Naive thymus-derived CD8-positive, alpha-beta T cell (primary cell): ENCODE results near the gene TMC7. TPM values are rescaled to one million over a fixed set of nuclear protein-coding genes. Genes with fewer than 3 reads are reported as not detected.
"Not testable (repeated sequence)": the region's sequence is repeated elsewhere in the genome, so short reads cannot be mapped to it uniquely, and the experiment has no call there.

Experiments
- ATAC-seq, 2 donors: fragments of 150-1000 bp; cut with Tn5 transposase in 1 of 2; sonication (Bioruptor Pico), chemical (Tn5 transposase) in 1 of 2; 1 replicate in 1 of 2; 2 replicates in 1 of 2; pipeline ENCODE4 v1.10.0; 2021; ENCODE audit warnings: mild to moderate bottlenecking in 2 of 2, moderate library complexity in 2 of 2
- POLR2A ChIA-PET: fragments of 350-600 bp; sonication (Branson Sonifier 250); formaldehyde crosslinking; loops from one replicate; lab custom pipeline; 2021; ENCODE audit warnings: antibody characterized with exemption; lab: Charles Lee
- DNase-seq, 10 donors: peaks; one replicate each; pipeline versions ENCODE4 v3.0.0 to v3.0.0-alpha.2; 2020 to 2022
- H3K27ac Mint-ChIP-seq, 10 donors: one replicate each; pipeline ENCODE4 v1.8.0; 2020 to 2022; ENCODE audit warnings: mild to moderate bottlenecking in 10 of 10, mixed read lengths in 10 of 10, moderate library complexity in 4 of 10, inconsistent platforms in 1 of 10
- H3K27me3 Mint-ChIP-seq, 5 donors: one replicate each; pipeline ENCODE4 v1.8.0; 2021 to 2022; ENCODE audit warnings: mixed read lengths in 5 of 5
- H3K36me3 Mint-ChIP-seq, 3 donors: one replicate each; pipeline ENCODE4 v1.8.0; 2020 to 2022; ENCODE audit warnings: mixed read lengths in 3 of 3, mild to moderate bottlenecking in 2 of 3, inconsistent platforms in 1 of 3
- H3K4me1 Mint-ChIP-seq, 4 donors: one replicate each; pipeline ENCODE4 v1.8.0; 2021 to 2022; ENCODE audit warnings: mixed read lengths in 4 of 4
- H3K4me3 Mint-ChIP-seq, 10 donors: one replicate each; pipeline ENCODE4 v1.8.0; 2020 to 2022; ENCODE audit warnings: mild to moderate bottlenecking in 10 of 10, mixed read lengths in 10 of 10, moderate library complexity in 6 of 10, inconsistent platforms in 1 of 10
- H3K9me3 Mint-ChIP-seq, 9 donors: one replicate each; pipeline ENCODE4 v1.8.0; 2020 to 2022; ENCODE audit warnings: mixed read lengths in 9 of 9, mild to moderate bottlenecking in 3 of 9, inconsistent platforms in 1 of 9, moderate library complexity in 1 of 9
- polyA plus RNA-seq, 3 donors: library from polyadenylated mRNA; unstranded; fragments of 300-500 nt; fragmentation: Illumina TruSeq; gene quantifications; one replicate each; pipeline ENCODE4 v1.2.3, GENCODE V29; 2021
- total RNA-seq, 8 experiments: library from RNA in 2 of 8; stranded (reverse) in 2 of 8; gene quantifications; one replicate each; pipeline ENCODE4 v1.2.3 and lab custom pipeline; 2021 to 2026

Gene TMC7
- total and polyA plus RNA-seq, 5 experiments from 2014 or later = not detected

- H3K27me3 Mint-ChIP-seq, H3K9me3 Mint-ChIP-seq, ATAC-seq, DNase-seq, H3K36me3 Mint-ChIP-seq, POLR2A ChIA-PET: not testable (repeated sequence)
- Mint-ChIP-seq H3K4me3 (peak overlapping the region in 8 of 10 donors; percentile 63 to 95 (median 86)), H3K27ac (peak overlapping the region in 6 of 10 donors; percentile 61 to 92 (median 84)), H3K4me1 (peaks cover 2 to 10% (median 6%) of the 10 kb centered on the region in 4 donors)
These were observed 27.0 kb upstream of the TMC7 start for GRCh38 chr16:18956658-18957241.

GRCh38 chr16:18958621-18959029 is 25.1 kb upstream of the TMC7 start:
- Mint-ChIP-seq H3K9me3 (no peaks in the 10 kb centered on the region), H3K4me3 (no peak overlapping the region), H3K27ac (no peak overlapping the region), H3K36me3 (no peaks in the 10 kb centered on the region), H3K4me1 (peaks cover 2 to 10% (median 6%) of the 10 kb centered on the region in 4 donors), H3K27me3 (peaks cover 0 to 5% (median 0%) of the 10 kb centered on the region in 5 donors)
- POLR2A ChIA-PET = no interaction called here
- DNase-seq = no peak
- ATAC-seq = no peak

- H3K4me1 Mint-ChIP-seq = peaks cover 2 to 10% (median 6%) of the 10 kb centered on the region in 4 donors
- peaks cover 0 to 5% (median 0%) of the 10 kb centered on the region in 5 donors for H3K27me3 Mint-ChIP-seq
- DNase-seq = no peak
- H3K36me3 Mint-ChIP-seq = no peaks in the 10 kb centered on the region
- H3K4me3 Mint-ChIP-seq = peak overlapping the region in 1 of 10 donors; percentile 41
- POLR2A ChIA-PET = no interaction called here
- peak overlapping the region in 1 of 10 donors; percentile 59 for H3K27ac Mint-ChIP-seq
- H3K9me3 Mint-ChIP-seq = no peaks in the 10 kb centered on the region
- no peak for ATAC-seq
These were observed 24.7 kb upstream of the TMC7 start for GRCh38 chr16:18959031-18959505.

GRCh38 chr16:18965555-18965954 is 18.2 kb upstream of the TMC7 start:
- H3K27me3 Mint-ChIP-seq = no peaks in the 10 kb centered on the region
- no peak overlapping the region for H3K4me3 Mint-ChIP-seq
- ATAC-seq (no peak), DNase-seq (no peak)
- H3K9me3 Mint-ChIP-seq = no peaks in the 10 kb centered on the region
- no peaks in the 10 kb centered on the region for H3K36me3 Mint-ChIP-seq
- POLR2A ChIA-PET = no interaction called here
- H3K4me1 Mint-ChIP-seq = peaks cover 0 to 4% (median 0%) of the 10 kb centered on the region in 4 donors
- no peak overlapping the region for H3K27ac Mint-ChIP-seq

GRCh38 chr16:18966791-18967190 is 16.9 kb upstream of the TMC7 start:
- POLR2A ChIA-PET = no interaction called here
- no peak overlapping the region for H3K27ac Mint-ChIP-seq
- DNase-seq = no peak
- H3K4me3 Mint-ChIP-seq = no peak overlapping the region
- no peak for ATAC-seq
- peaks cover 0 to 4% (median 0%) of the 10 kb centered on the region in 4 donors for H3K4me1 Mint-ChIP-seq
- H3K36me3 Mint-ChIP-seq = no peaks in the 10 kb centered on the region
- no peaks in the 10 kb centered on the region for H3K27me3 Mint-ChIP-seq
- H3K9me3 Mint-ChIP-seq = no peaks in the 10 kb centered on the region

- DNase-seq (peak; percentile 50 to 86 (median 70)), ATAC-seq (peak; percentile 78 to 91)
- Mint-ChIP-seq H3K4me3 (peak overlapping the region in 9 of 10 donors; percentile 7 to 65 (median 34)), H3K4me1 (peaks cover 0 to 4% (median 0%) of the 10 kb centered on the region in 4 donors), H3K9me3 (no peaks in the 10 kb centered on the region), H3K36me3 (no peaks in the 10 kb centered on the region), H3K27ac (peak overlapping the region in 1 of 10 donors; percentile 9), H3K27me3 (no peaks in the 10 kb centered on the region)
- POLR2A ChIA-PET = interaction anchor here (0.6 kb wide), 1 partner anchor 80 kb away, joined by 6 read pairs; no protein-coding TSS in a partner anchor
These were observed 14.5 kb upstream of the TMC7 start for GRCh38 chr16:18969050-18969854.

GRCh38 chr16:18969855-18970240 is 13.9 kb upstream of the TMC7 start:
- H3K27ac Mint-ChIP-seq = no peak overlapping the region
- H3K27me3 Mint-ChIP-seq = no peaks in the 10 kb centered on the region
- POLR2A ChIA-PET = interaction anchor here (0.6 kb wide), 1 partner anchor 81 kb away, joined by 6 read pairs; no protein-coding TSS in a partner anchor
- H3K9me3 Mint-ChIP-seq = no peaks in the 10 kb centered on the region
- peaks cover 0 to 4% (median 0%) of the 10 kb centered on the region in 4 donors for H3K4me1 Mint-ChIP-seq
- H3K36me3 Mint-ChIP-seq = no peaks in the 10 kb centered on the region
- no peak for ATAC-seq
- no peak overlapping the region for H3K4me3 Mint-ChIP-seq
- DNase-seq = no peak

GRCh38 chr16:18975109-18975508 is 8.6 kb upstream of the TMC7 start:
- H3K27ac Mint-ChIP-seq = peak overlapping the region in 1 of 10 donors; percentile 0
- no peaks in the 10 kb centered on the region for H3K4me1 Mint-ChIP-seq
- H3K36me3 Mint-ChIP-seq = no peaks in the 10 kb centered on the region
- H3K27me3 Mint-ChIP-seq = peaks cover 10 to 30% (median 18%) of the 10 kb centered on the region in 5 donors
- H3K9me3 Mint-ChIP-seq = no peaks in the 10 kb centered on the region
- H3K4me3 Mint-ChIP-seq = no peak overlapping the region
- DNase-seq (no peak), ATAC-seq (no peak)
- POLR2A ChIA-PET = no interaction called here

GRCh38 chr16:18979936-18980335 is 3.8 kb upstream of the TMC7 start:
- Mint-ChIP-seq H3K9me3 (no peaks in the 10 kb centered on the region), H3K4me1 (peaks cover 0 to 6% (median under 1%) of the 10 kb centered on the region in 4 donors), H3K4me3 (no peak overlapping the region), H3K27ac (peak overlapping the region in 1 of 10 donors; percentile 23), H3K27me3 (peaks cover 26 to 55% (median 31%) of the 10 kb centered on the region in 5 donors), H3K36me3 (no peaks in the 10 kb centered on the region)
- ATAC-seq = no peak
- POLR2A ChIA-PET = no interaction called here
- DNase-seq = no peak

- Mint-ChIP-seq H3K27ac (no peak overlapping the region), H3K4me3 (peak overlapping the region in 2 of 10 donors; percentile 20 to 35), H3K27me3 (peaks cover 22 to 45% (median 34%) of the 10 kb centered on the region in 5 donors), H3K4me1 (peaks cover 0 to 6% (median under 1%) of the 10 kb centered on the region in 4 donors), H3K9me3 (no peaks in the 10 kb centered on the region), H3K36me3 (no peaks in the 10 kb centered on the region)
- ATAC-seq (no peak), DNase-seq (no peak)
- POLR2A ChIA-PET = no interaction called here
These were observed 786 bp downstream of the TMC7 start for GRCh38 chr16:18984435-18985005.

GRCh38 chr16:18985256-18985655 is 1.5 kb downstream of the TMC7 start:
- ATAC-seq, DNase-seq, H3K4me1 Mint-ChIP-seq, H3K9me3 Mint-ChIP-seq, H3K27ac Mint-ChIP-seq, H3K36me3 Mint-ChIP-seq, H3K4me3 Mint-ChIP-seq, POLR2A ChIA-PET: not testable (repeated sequence)
- H3K27me3 Mint-ChIP-seq = peaks cover 16 to 40% (median 29%) of the 10 kb centered on the region in 5 donors

- H3K4me3 Mint-ChIP-seq, H3K4me1 Mint-ChIP-seq, ATAC-seq, POLR2A ChIA-PET, H3K36me3 Mint-ChIP-seq, H3K27ac Mint-ChIP-seq, H3K9me3 Mint-ChIP-seq, DNase-seq: not testable (repeated sequence)
- peaks cover 4 to 11% (median 7%) of the 10 kb centered on the region in 5 donors for H3K27me3 Mint-ChIP-seq
These were observed 8.0 kb downstream of the TMC7 start for GRCh38 chr16:18991731-18992130.

GRCh38 chr16:18993531-18993930 is 9.8 kb downstream of the TMC7 start:
- ATAC-seq, H3K4me3 Mint-ChIP-seq, H3K27me3 Mint-ChIP-seq, H3K36me3 Mint-ChIP-seq, POLR2A ChIA-PET, DNase-seq, H3K9me3 Mint-ChIP-seq, H3K4me1 Mint-ChIP-seq, H3K27ac Mint-ChIP-seq: not testable (repeated sequence)
